ENCODE measurements around the gene TRIM41.
A peak's percentile ranks its signal among the peaks of the same experiment; 100 is the strongest.

Gene TRIM41

GRCh38 chr5:181233801-181234454 lies 10.8 kb downstream of the TRIM41 start:
- TF ChIP-seq IKZF3 (tag by site-specific recombination; IDR thresholded peaks at IDR 0.05) (0 out of 2 replicates have a peak, but pooled peaks have one; percentile 8), ZNF341 (tag by site-specific recombination; IDR thresholded peaks at IDR 0.05; ENCODE audit: low read depth) (peak; percentile 93), PRDM6 (tag by site-specific recombination; IDR thresholded peaks at IDR 0.05) (no peak), ZNF530 (tag by site-specific recombination; IDR thresholded peaks at IDR 0.05; ENCODE audit: low read depth) (no peak), ZBTB17 (tag by site-specific recombination; IDR thresholded peaks at IDR 0.05) (peak; percentile 59), TRIM28 (IDR thresholded peaks at IDR 0.05; ENCODE audit: borderline replicate concordance, low read length) (no peak), PRDM1 (tag by site-specific recombination; IDR thresholded peaks at IDR 0.05) (no peak), ZNF600 (tag by site-specific recombination; IDR thresholded peaks at IDR 0.05) (0 out of 2 replicates have a peak, but pooled peaks have one; percentile 27), ZNF596 (tag by site-specific recombination; IDR thresholded peaks at IDR 0.05) (no peak), ZNF24 (tag by site-specific recombination; IDR thresholded peaks at IDR 0.05) (no peak)
- Histone ChIP-seq H3K36me3 (ENCODE audit: control insufficient read depth in 2 of 2, insufficient read depth in 1 of 2, low read length in 2 of 2) (peaks cover 21 to 89% of the 10 kb centered on the region in 2 experiments), H3K9me3 (ENCODE audit: control insufficient read depth, insufficient read depth, low read depth, low read length) (no peaks in the 10 kb centered on the region), H3K4me1 (ENCODE audit: control insufficient read depth, insufficient read depth, low read length) (no peaks in the 10 kb centered on the region), H3K27ac (ENCODE audit: extremely low read depth, low read depth, low read length) (no peak overlapping the region), H3K4me3 (ENCODE audit: low read depth, low read length) (no peak overlapping the region)
- CTCF ChIA-PET: no interaction called here
- POLR2A ChIA-PET: interaction anchor here (1.8 to 5.0 kb wide), 5 partner anchors 9 to 42 kb away, joined by 6 to 49 read pairs (median 13); partner anchors contain the start of genes RACK1, TRIM41 and TRIM52

DNA sequence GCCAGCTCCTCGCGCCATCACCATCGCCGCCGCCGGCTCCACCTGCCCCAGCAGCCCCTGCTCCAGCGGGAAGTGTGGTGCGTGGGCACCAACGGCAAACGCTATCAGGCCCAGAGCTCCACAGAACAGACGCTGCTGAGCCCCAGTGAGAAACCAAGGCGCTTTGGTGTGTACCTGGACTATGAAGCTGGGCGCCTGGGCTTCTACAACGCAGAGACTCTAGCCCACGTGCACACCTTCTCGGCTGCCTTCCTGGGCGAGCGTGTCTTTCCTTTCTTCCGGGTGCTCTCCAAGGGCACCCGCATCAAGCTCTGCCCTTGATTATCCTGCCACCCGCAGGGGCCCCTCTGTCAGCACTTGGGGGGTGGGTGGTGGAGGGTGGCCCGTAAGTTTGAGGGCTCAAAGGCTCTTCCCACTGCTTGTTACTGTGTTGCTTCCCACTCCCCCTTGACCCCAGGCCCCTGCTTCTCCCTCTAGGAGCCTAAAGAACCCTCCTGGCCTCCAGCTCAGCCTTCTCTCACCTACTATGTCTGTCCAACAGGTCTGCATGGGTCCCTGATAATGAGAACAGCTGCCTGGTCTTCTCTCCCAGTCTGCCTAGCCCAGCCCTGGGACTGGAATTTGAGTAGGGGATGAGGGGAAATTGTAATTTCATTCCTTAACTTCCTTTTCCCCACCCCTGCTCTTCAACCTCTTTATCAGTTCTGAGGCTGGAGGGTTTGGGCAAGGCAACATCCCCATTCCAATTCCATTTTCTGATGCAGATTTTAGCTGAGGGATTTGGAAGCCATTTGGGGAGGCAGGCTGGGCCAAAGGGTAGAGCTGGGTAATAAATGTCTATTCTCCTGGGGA lies 11.6 kb downstream of the TRIM41 start:
- Histone ChIP-seq H3K4me3 (ENCODE audit: low read depth, low read length) (no peak overlapping the region), H3K9me3 (ENCODE audit: control insufficient read depth, insufficient read depth, low read depth, low read length) (no peaks in the 10 kb centered on the region), H3K36me3 (ENCODE audit: control insufficient read depth in 2 of 2, insufficient read depth in 1 of 2, low read length in 2 of 2) (peaks cover 24 to 89% of the 10 kb centered on the region in 2 experiments), H3K4me1 (ENCODE audit: control insufficient read depth, insufficient read depth, low read length) (no peaks in the 10 kb centered on the region), H3K27ac (ENCODE audit: extremely low read depth, low read depth, low read length) (no peak overlapping the region)
- ChIA-PET POLR2A (interaction anchor here (0.9 to 5.0 kb wide), 6 partner anchors 9 to 43 kb away, joined by 3 to 49 read pairs (median 11); partner anchors contain the start of genes RACK1, TRIM41, TRIM52 and TRIM7), CTCF (no interaction called here)
- 0 out of 2 replicates have a peak, but pooled peaks have one; percentile 26 for TF ChIP-seq ZBTB17 (tag by site-specific recombination; IDR thresholded peaks at IDR 0.05)
- TF ChIP-seq GLI4 (tag by site-specific recombination; IDR thresholded peaks at IDR 0.05): no peak
- 0 out of 2 replicates have a peak, but pooled peaks have one; percentile 11 for TF ChIP-seq KLF8 (tag by site-specific recombination; IDR thresholded peaks at IDR 0.05)
- TF ChIP-seq, protein P1, sequence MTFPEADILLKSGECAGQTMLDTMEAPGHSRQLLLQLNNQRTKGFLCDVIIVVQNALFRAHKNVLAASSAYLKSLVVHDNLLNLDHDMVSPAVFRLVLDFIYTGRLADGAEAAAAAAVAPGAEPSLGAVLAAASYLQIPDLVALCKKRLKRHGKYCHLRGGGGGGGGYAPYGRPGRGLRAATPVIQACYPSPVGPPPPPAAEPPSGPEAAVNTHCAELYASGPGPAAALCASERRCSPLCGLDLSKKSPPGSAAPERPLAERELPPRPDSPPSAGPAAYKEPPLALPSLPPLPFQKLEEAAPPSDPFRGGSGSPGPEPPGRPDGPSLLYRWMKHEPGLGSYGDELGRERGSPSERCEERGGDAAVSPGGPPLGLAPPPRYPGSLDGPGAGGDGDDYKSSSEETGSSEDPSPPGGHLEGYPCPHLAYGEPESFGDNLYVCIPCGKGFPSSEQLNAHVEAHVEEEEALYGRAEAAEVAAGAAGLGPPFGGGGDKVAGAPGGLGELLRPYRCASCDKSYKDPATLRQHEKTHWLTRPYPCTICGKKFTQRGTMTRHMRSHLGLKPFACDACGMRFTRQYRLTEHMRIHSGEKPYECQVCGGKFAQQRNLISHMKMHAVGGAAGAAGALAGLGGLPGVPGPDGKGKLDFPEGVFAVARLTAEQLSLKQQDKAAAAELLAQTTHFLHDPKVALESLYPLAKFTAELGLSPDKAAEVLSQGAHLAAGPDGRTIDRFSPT (tag by site-specific recombination; IDR thresholded peaks at IDR 0.05): 0 out of 2 replicates have a peak, but pooled peaks have one; percentile 16
- TF ChIP-seq GLIS1 (tag by site-specific recombination; IDR thresholded peaks at IDR 0.05): peak; percentile 52; the same call in 1 of the 2 replicates
- TF ChIP-seq ZNF473 (tag by site-specific recombination; IDR thresholded peaks at IDR 0.05): no peak
- TF ChIP-seq ZFP41 (tag by site-specific recombination; IDR thresholded peaks at IDR 0.05; ENCODE audit: borderline replicate concordance): no peak
- TF ChIP-seq REST (tag by site-specific recombination; IDR thresholded peaks at IDR 0.05): 0 out of 2 replicates have a peak, but pooled peaks have one; percentile 5
- TF ChIP-seq GLI2 (tag by site-specific recombination; IDR thresholded peaks at IDR 0.05; ENCODE audit: borderline replicate concordance, low read depth): no peak
- TF ChIP-seq SCRT1 (tag by site-specific recombination; IDR thresholded peaks at IDR 0.05; ENCODE audit: borderline replicate concordance): peak; percentile 62; the same call in 1 of the 2 replicates
- peak; percentile 86 for TF ChIP-seq SCRT2 (tag by site-specific recombination; IDR thresholded peaks at IDR 0.05)
- peak; percentile 66 for TF ChIP-seq ZNF341 (tag by site-specific recombination; IDR thresholded peaks at IDR 0.05; ENCODE audit: low read depth)
- TF ChIP-seq ZNF169 (tag by site-specific recombination; IDR thresholded peaks at IDR 0.05): no peak
- TF ChIP-seq KLF10 (tag by site-specific recombination; IDR thresholded peaks at IDR 0.05): no peak
- TF ChIP-seq ZXDB (tag by site-specific recombination; IDR thresholded peaks at IDR 0.05): peak; percentile 12; the same call in 1 of the 2 replicates
- no peak for TF ChIP-seq ZBTB48 (tag by site-specific recombination; IDR thresholded peaks at IDR 0.05)
- TF ChIP-seq ZBTB20 (tag by site-specific recombination; IDR thresholded peaks at IDR 0.05): peak; percentile 35
- TF ChIP-seq IKZF3 (tag by site-specific recombination; IDR thresholded peaks at IDR 0.05): peak; percentile 52; the same call in 1 of the 2 replicates
- peak; percentile 26; the same call in 1 of the 2 replicates for TF ChIP-seq ZFHX2 (tag by site-specific recombination; conservative IDR thresholded peaks at IDR 0.05)
